LNCAP (cell line): ENCODE measurements around the gene PPFIA4.

ENCODE experiments used
- TF ChIP-seq, protein P1 (sequence below): fragments of 450-650 bp; IDR thresholded peaks from 2 replicates; pipeline ENCODE4 v1.5.1; 2017; ENCODE audit warnings: mild to moderate bottlenecking

Gene PPFIA4

DNA sequence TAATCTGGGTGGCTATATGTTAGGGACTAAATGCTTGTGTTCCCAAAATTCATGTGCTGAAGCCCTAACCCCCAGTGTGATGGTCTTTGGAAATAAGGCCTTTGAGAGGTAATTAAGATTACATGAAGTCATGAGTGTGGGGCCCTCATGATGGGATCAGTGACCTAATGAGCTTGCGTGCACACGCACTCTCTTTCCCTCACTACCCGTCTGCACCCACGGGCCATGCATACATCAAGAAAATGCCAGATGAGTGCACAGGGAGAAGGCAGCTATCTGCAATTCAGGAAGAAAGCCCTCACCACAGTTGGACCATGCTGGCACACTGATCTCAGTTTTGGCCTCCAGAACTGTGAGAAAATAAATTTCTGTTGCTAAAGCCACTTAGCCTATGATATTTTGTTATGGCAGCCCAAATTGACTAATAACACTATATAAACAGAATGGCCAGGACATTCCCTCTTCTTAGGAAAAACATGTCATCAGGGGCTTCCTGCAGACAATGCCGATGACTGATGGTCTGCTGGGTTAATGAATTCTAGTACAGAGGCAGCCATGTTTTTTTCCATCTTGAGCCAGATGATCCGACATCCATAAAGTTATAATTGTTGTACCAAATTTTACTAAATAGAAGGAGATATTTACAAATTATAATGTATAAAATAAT, 77.7 kb downstream of the PPFIA4 start:
- TF ChIP-seq, protein P1, sequence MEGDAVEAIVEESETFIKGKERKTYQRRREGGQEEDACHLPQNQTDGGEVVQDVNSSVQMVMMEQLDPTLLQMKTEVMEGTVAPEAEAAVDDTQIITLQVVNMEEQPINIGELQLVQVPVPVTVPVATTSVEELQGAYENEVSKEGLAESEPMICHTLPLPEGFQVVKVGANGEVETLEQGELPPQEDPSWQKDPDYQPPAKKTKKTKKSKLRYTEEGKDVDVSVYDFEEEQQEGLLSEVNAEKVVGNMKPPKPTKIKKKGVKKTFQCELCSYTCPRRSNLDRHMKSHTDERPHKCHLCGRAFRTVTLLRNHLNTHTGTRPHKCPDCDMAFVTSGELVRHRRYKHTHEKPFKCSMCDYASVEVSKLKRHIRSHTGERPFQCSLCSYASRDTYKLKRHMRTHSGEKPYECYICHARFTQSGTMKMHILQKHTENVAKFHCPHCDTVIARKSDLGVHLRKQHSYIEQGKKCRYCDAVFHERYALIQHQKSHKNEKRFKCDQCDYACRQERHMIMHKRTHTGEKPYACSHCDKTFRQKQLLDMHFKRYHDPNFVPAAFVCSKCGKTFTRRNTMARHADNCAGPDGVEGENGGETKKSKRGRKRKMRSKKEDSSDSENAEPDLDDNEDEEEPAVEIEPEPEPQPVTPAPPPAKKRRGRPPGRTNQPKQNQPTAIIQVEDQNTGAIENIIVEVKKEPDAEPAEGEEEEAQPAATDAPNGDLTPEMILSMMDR, result no peak

DNA sequence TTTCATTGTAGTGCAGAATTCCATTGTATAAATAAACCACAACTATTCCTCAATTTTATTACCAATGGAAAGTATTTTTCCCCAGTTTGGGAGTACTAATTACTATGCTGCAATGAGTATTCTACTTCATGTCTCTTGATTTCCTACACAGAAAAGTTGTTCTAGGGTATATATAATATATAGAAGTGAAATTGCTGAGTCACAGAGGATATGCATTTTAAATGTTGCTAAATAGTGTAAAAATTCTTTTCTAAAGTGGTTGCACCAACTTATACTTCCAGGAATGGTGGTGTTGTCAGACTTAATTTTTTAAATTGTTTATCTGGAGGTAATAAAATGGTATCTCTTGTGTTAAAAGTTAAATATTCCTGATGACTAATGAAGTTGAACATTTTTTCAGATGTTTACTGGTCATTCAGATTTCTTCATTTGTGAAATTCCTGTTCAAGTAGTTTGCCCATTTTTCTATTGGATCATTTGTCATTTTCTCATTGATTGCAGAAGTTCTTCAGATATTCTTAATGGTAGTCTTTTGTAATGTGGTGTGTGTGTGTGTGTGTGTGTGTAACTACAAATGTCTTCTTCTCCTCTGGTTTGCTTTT, 78.6 kb downstream of the PPFIA4 start:
- TF ChIP-seq, protein P1, result no peak

DNA sequence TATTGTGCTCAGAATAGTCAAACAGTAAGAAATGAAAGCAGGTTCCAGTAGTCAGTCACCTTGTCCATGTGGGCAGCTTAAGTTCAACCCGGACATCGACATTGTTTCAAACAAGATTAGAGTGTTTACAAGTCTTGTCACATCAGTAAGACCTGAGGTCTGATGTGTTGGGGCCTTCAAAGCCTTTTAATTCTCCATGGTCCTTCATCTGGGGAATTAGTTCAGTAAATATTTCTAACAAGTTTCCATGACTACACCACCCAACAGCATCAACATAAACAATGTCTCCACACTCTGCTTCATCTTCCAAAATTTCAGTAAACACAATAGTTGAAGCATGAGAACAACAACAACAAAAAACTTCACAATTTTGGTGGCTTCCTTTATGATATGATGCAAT, 86.2 kb downstream of the PPFIA4 start:
- TF ChIP-seq, protein P1, result no peak

DNA sequence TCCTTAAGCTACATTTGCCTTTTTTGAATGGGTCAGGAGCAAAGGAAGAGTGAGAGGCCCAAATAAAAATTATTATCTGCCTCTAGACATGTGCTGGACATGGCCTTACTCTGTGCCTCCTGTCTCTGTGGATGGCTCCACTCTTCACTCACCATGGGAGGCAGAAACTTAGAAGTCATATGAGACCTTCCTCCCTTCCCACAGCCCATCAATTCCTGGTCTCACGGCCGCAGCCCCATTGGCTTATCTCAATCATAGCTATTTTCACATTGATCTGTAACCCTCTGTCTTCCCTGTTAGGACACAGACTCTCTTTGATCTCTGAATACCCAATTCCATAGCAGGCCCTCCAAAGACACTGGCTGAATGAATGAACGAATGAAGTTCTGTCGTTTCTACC, 87.0 kb downstream of the PPFIA4 start:
- TF ChIP-seq, protein P1, result no peak

DNA sequence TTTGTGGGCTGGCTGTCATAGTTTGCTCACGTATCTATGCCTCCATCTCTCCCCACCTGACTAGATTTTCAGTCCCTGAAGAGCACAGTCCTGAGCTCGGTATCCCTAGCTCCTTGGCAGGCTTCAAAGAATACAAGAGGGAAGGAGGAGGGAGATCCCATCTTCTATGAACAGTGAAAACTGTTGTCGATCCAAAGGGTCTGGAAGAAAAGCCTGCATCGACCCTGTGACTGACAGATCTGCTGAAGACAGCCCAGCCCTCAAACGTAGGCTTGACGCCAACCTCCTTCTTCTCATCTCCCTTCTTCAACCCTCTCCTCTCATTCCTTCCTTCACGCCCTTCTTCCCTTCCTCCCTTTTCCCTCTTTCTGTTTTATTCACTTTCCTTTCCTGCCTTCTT, 87.9 kb downstream of the PPFIA4 start:
- TF ChIP-seq, protein P1, result no peak

DNA sequence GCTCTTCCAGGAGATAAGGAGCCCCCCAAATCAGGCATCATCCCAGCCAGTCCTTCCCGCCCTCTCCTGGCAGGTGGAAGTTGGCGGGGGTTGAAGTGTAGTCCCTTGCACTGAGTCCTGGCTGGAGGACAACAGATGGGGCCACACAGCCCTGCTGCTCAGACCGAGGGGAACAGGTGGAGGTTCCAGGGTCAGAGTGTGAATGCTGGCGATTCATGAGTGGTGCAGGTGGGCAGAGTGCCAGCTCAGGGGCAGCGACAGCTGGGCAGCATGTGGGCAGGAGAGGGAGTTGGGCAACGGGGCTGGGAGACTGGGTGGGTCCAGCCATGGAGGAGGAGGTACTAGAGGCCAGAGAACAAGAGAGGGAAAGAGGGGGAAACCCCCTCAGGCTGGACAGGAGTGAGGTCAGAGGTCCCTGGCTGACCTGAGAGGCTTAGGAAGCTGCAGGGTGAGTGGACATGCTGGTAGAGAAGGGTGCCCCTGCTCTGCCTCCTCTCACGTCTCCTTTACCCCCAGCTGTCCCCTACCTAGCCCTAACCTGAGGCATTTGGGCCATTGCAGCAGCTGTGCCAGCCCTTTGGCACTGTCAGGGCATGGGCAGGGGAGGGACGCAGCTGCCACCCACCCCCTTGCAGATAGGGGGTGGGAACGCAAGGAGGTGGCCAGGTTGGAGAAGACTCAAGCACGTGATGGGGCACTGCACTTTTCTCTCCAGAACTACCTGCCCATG, 90.0 kb downstream of the PPFIA4 start:
- TF ChIP-seq, protein P1, result no peak

DNA sequence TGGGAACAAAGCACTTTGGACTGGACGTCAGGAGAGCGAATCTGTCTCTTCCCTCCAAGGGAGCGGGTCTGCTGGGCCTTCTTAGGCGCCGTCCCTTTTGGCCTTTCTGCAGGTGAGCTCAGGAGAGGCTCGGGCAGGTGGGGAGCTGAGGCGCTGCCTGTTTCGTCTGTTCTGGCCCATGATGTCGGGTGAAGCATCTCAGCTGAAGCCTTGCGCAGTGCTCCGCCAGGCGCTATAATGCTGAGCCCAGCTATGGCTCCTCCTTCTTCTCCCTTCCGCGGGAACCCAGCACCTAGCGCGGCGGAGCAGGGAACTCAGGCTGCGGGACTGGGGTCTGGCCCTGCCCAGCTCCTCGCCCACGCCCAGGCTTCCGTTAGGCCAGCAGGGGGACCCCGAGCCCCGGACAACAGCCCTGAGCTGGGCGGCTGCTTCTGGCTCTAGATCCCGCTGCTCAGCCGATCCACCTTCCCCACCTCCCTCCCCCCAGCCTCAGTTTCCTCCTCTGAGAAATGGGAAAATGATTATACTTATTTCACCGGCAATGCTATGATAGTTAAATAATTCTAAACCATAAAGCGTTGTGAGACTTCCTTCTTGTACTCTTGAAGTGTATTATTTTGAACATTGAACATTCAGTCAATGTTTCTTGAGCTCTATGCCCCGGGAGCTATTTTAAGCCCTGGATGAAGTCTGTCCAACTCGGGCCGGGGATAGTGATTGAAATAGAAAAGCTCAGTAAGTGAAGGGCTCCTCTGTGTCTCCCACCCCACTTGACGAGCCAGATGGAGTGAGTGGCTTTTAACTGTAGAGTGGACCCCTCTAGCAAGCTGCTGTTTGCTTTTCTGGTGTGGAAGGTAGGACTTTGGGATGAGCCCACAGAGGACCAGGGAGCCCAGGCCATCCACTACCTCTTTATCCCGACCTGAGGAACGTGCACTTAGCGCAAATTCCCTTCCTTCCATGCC, 91.6 kb downstream of the PPFIA4 start:
- TF ChIP-seq, protein P1, result peak; percentile 89
